T follicular helper cell (primary cell): Measurements from ENCODE around the gene KRTAP4-5.
"Not testable (repeated sequence)": the region's sequence is repeated elsewhere in the genome, so short reads cannot be mapped to it uniquely, and the experiment has no call there.

Source experiments
- DNase-seq: peaks from one replicate; pipeline ENCODE4 v3.0.0-alpha.2; 2020; ENCODE audit warnings: low read depth

Gene KRTAP4-5

DNA sequence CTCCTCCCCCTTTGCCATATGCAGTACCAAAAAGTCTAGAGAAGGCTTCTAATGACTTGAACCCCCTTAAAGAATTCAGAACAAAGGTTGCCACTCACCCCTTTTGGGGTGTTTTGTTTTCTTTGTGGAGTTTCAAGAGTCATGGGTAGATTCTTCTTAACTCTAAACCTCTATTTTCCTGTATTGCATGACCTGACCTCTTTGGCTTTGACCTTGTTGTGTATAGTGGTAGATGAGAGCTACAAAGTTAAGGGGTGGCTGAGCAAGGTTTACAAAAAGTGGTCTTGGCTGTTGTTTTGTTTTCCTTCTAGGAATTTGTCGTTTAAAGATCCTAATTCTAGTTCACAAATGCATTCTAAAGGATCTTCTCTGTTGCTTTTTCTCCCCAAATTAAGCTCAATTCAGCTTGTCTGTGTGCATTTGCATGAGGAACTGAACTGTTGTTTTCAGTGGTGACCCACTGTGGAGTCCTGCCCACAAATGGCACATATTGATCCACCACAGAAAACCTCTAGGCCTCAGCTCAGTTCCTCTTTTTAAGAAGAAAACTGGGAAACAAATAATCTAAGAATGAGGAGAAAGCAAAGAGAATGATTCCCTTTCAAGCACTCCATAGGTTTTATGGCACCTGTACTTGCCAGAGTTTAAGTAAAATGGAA, 40.8 kb downstream of the KRTAP4-5 start:
- DNase-seq, result not testable (repeated sequence)

DNA sequence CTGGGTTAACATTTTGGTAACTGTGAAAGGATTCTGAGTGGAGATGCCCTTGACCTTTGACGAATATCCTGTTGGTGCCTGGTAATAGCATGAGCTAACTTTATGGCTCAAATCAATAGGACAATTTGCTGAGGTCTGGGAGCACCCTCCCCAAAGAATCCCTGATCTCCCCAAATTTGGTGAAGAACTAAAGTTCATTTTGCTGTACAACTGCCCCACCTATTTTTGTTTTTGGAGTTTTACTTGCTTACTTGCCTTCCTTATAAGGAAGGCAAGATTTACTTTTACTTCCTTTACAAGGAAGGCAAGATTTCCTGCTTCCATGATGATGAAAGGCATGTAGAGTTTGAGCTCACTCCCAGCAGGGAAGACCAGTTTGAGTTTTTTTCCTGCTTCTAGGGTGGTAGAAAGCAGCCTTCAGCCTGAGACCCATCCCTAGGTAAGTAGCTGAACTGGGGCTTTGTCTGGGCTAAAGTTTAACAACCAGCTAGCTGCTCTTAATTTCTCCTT, 41.6 kb downstream of the KRTAP4-5 start:
- DNase-seq, result no peak

DNA sequence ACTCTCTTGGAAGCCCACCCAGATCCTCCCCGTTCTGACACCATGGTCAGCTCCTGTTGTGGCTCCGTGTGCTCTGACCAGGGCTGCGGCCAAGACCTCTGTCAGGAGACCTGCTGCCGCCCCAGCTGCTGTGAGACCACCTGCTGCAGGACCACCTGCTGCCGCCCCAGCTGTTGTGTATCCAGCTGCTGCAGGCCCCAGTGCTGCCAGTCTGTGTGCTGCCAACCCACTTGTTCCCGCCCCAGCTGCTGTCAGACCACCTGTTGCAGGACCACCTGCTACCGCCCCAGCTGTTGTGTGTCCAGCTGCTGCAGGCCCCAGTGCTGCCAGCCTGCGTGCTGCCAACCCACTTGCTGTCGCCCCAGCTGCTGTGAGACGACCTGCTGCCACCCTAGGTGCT, 44.3 kb downstream of the KRTAP4-5 start, which contains the start of gene KRTAP4-9:
TSS of gene KRTAP4-9 (plus strand) at position 43 of the 400 bp plus-strand sequence. CDS start at position 43, 0 bp downstream.
- DNase-seq, result not testable (repeated sequence)

DNA sequence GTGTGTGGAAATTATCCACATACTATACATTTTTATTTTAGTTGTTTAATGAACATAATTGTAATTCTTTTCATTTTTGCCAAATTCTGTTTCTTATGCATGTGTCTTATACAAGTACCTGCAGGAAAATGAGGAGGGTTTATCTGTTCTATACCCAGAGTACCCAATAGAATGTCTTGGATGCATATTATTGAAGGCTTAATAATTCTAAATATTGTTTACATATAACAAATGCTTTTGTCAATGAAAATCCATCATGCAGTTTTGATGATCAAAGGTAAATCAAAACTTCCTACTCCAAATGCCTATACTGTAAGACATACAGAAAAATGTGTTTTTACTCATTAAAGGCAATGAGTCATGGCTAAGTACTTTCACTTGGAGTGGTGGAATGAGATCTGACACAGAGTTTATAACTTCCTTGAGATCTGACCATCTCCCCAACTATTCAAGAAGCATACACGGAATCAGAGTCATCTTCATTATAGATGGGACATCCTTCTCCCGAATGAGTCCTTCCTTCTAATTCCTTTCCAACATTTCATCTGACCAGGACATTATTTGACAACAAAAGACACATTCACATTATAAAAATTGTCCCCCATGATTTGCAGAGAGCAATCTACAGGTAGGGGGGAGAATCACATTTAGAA, 45.1 kb downstream of the KRTAP4-5 start:
- DNase-seq, result not testable (repeated sequence)

DNA sequence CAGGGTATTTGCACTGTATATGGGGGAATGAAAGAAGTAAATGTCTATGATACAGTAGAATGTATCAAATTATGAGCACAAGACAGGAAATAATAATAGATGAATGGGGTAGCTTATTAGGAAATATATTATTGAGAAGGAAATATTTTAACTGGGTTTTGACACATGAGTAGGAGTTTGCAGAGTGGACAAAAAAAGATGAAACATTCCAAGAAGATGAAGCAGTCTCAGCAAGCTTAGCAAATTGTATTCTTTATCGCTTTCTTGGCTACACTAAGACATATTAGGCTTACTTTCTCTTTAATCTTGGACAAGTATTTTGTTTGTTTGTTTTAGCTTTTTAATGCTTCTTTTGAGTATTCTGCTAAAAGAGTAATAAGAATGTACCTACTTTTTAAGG, 45.7 kb downstream of the KRTAP4-5 start:
- no peak for DNase-seq

DNA sequence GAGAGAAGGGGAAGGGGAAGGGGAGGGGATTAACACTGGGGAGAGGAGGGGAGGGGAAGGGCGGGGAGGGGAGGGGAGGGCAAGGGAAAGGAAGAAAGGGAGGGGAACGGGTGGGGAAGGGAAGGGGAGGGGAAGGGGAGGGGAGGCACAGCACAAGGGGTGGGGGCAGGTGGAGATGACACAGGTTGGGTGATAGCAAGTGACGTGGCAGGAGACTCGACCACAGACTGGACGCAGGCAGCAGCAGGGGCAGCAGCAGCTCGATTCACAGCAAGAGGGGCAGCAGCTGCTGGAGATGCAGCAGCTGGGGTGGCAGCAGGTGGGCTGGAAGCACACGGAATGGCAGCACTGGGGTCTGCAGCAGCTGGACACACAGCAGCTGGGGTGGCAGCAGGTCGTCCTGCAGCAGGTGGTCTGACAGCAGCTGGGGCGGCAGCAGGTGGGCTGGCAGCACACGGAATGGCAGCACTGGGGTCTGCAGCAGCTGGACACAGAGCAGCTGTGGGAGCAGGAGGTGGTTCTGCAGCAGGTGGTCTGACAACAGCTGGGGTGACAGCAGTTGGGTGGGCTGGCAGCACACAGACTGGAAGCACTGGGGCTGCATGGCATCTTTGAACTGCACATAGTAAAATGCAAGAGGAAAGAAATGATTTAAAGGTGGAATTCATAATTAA, 47.9 kb downstream of the KRTAP4-5 start, which contains the start of gene KRTAP4-16:
TSS of gene KRTAP4-16 (minus strand) at position 624 of the 674 bp plus-strand sequence. CDS start at position 624, 0 bp downstream.
- no peak for DNase-seq

DNA sequence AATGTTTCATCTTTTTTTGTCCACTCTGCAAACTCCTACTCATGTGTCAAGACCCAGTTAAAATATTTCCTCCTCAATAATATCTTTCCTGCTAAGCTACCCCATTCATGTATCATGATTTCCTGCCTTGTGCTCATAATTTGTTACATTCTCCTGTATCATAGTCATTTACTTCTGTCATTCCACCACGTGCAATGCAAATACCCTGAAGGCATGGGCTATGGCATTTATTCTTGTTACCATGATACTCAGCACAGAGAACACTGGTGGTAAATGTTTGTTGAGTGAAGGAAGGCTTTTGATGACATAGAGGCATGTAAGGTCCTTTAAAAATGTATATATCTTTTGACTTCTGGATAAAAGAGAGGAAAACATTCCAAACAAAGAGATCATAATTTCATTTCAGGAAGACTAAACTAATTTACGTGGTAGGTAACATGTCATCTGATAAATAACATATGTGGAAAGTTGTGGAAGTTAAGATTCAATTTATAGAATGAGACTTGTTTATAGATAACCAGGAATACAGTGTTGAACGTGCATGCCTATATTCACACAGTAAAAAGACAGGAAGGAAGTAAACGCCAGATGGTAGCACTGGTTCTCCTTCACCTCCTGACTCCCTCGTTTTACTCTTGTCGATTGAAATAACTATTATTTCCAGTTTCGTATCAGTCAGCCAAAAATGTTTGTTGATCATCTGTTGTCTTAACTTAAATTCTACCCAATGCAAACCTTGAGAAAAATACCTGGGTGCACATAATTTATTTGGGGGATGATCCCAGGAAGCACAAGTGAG, 49.7 kb downstream of the KRTAP4-5 start:
- not testable (repeated sequence) for DNase-seq
